HG03025 (cell line): ENCODE measurements around the gene RILPL2.
"Not testable (repeated sequence)": the region's sequence is repeated elsewhere in the genome, so short reads cannot be mapped to it uniquely, and the experiment has no call there.

Experiments used
- ATAC-seq: cut with Tn5 transposase; IDR thresholded peaks from one replicate; pipeline ENCODE4 v1.9.1; 2021; ENCODE audit warnings: mild to moderate bottlenecking, moderate library complexity; ENCODE audit not compliant: unreplicated experiment, low FRiP score

RILPL2 gene

GRCh38 chr12:123407934-123408333, 28.6 kb downstream of the RILPL2 start:
- ATAC-seq: not testable (repeated sequence)

- not testable (repeated sequence) for ATAC-seq
Measured at GRCh38 chr12:123407269-123407668, 29.2 kb downstream of the RILPL2 start.

GRCh38 chr12:123404581-123404980, 31.9 kb downstream of the RILPL2 start:
- ATAC-seq: no peak

- ATAC-seq: no peak
Measured at GRCh38 chr12:123401753-123402683, 34.5 kb downstream of the RILPL2 start.

GRCh38 chr12:123399255-123399617, 37.2 kb downstream of the RILPL2 start:
- no peak for ATAC-seq

GRCh38 chr12:123398550-123399254, 37.8 kb downstream of the RILPL2 start:
- ATAC-seq: no peak

- ATAC-seq: no peak
Measured at GRCh38 chr12:123398177-123398549, 38.3 kb downstream of the RILPL2 start.

GRCh38 chr12:123397400-123397799, 39.1 kb downstream of the RILPL2 start:
- ATAC-seq: no peak

GRCh38 chr12:123396954-123397353, 39.5 kb downstream of the RILPL2 start:
- no peak for ATAC-seq

- no peak for ATAC-seq
Measured at GRCh38 chr12:123396543-123396942, 39.9 kb downstream of the RILPL2 start.

GRCh38 chr12:123395236-123395635, 41.2 kb downstream of the RILPL2 start:
- no peak for ATAC-seq

GRCh38 chr12:123393747-123394146, 42.7 kb downstream of the RILPL2 start:
- no peak for ATAC-seq

- no peak for ATAC-seq
Measured at GRCh38 chr12:123391546-123392343, 44.7 kb downstream of the RILPL2 start.

- ATAC-seq: no peak
Measured at GRCh38 chr12:123390498-123391426, 45.7 kb downstream of the RILPL2 start.

- peak; percentile 13 for ATAC-seq
Measured at GRCh38 chr12:123389560-123390351, 46.7 kb downstream of the RILPL2 start.

GRCh38 chr12:123388951-123389559, 47.4 kb downstream of the RILPL2 start:
- peak; percentile 29 for ATAC-seq

- ATAC-seq: peak; percentile 35
Measured at GRCh38 chr12:123388177-123388950, 48.1 kb downstream of the RILPL2 start.
